Panc1 (cell line): Measurements from ENCODE around the gene NTF4. TPM values are rescaled to one million over a fixed set of nuclear protein-coding genes. Genes with fewer than 3 reads are reported as not detected.

Source experiments
- ATAC-seq: fragments of 200-7000 bp; cut with Tn5 transposase; 2 replicates; pipeline ENCODE4 v1.9.1; 2020; ENCODE audit warnings: mild to moderate bottlenecking, moderate library complexity
- BruUV-seq: library from RNA; stranded (reverse); fragments of 400-500 nt; replicated peaks from 2 replicates; lab custom pipeline; 2021; lab: Mats Ljungman, UMichigan
- CTCF ChIA-PET: fragments of 300-600 bp; sonication (Branson Sonifier 250); formaldehyde crosslinking; loops from one replicate; lab custom pipeline; 2022; ENCODE audit warnings: antibody characterized with exemption; lab: Charles Lee
- POLR2A ChIA-PET: fragments of 300-600 bp; sonication (Branson Sonifier 250); formaldehyde crosslinking; loops from one replicate; lab custom pipeline; 2022; ENCODE audit warnings: antibody characterized with exemption; lab: Charles Lee
- DNase-seq: peaks from one replicate; pipeline ENCODE4 v3.0.0-alpha.2; 2010; ENCODE audit warnings: low read depth, low spot score
- H3K27ac ChIP-seq: 2 replicates; pipeline ENCODE4 v1.5.1; 2011; ENCODE audit warnings: mild to moderate bottlenecking, low read length, inconsistent platforms
- H3K27me3 ChIP-seq: fragments of 200-500 bp; sonication (Bioruptor generic); 2 replicates; pipeline ENCODE4 v1.6.0; 2014; ENCODE audit warnings: low read length, inconsistent platforms; ENCODE audit not compliant: control insufficient read depth, insufficient read depth
- H3K36me3 ChIP-seq: fragments of 200-500 bp; sonication (Bioruptor generic); 2 replicates; pipeline ENCODE4 v1.5.1; 2014; ENCODE audit warnings: inconsistent platforms, mild to moderate bottlenecking, low read length, moderate library complexity; ENCODE audit not compliant: control insufficient read depth, insufficient read depth
- H3K4me1 ChIP-seq: 2 replicates; pipeline ENCODE4 v1.5.1; 2011; ENCODE audit warnings: inconsistent platforms, mild to moderate bottlenecking, low read length, moderate library complexity; ENCODE audit not compliant: control insufficient read depth, insufficient read depth
- H3K4me3 ChIP-seq, 2 experiments: 2 replicates each; pipeline ENCODE4 v1.5.1; 2011 to 2012; ENCODE audit warnings: low read depth in 2 of 2, low read length in 2 of 2, mild to moderate bottlenecking in 2 of 2, inconsistent platforms in 1 of 2, moderate library complexity in 1 of 2
- H3K9me3 ChIP-seq: fragments of 200-500 bp; sonication (Bioruptor generic); 2 replicates; pipeline ENCODE4 v1.5.1; 2014; ENCODE audit warnings: low read depth, mild to moderate bottlenecking, inconsistent platforms, low read length, moderate library complexity; ENCODE audit not compliant: control insufficient read depth, insufficient read depth
- CTCF ChIP-seq: fragments of 450-650 bp; IDR thresholded peaks from 2 replicates; pipeline ENCODE4 v1.5.1; 2017; ENCODE audit warnings: mild to moderate bottlenecking
- POLR2AphosphoS5 ChIP-seq: IDR thresholded peaks from 2 replicates; pipeline ENCODE4 v1.6.1; 2012; ENCODE audit warnings: mild to moderate bottlenecking, low read depth, low read length, moderate library complexity
- REST ChIP-seq, 2 experiments: IDR thresholded peaks; 2 replicates each; pipeline ENCODE4 v1.6.1; 2011 to 2012; ENCODE audit warnings: low read depth in 2 of 2, control low read depth in 1 of 2, low read length in 1 of 2, mild to moderate bottlenecking in 1 of 2, moderate library complexity in 1 of 2; ENCODE audit not compliant: insufficient read depth in 1 of 2
- SIN3A ChIP-seq: IDR thresholded peaks from 2 replicates; pipeline ENCODE4 v1.6.1; 2012; ENCODE audit warnings: low read depth, mild to moderate bottlenecking, low read length, moderate library complexity, borderline replicate concordance; ENCODE audit not compliant: insufficient read depth
- TCF7L2 ChIP-seq: IDR thresholded peaks from 2 replicates; pipeline ENCODE4 v1.6.1; 2011; ENCODE audit warnings: mild to moderate bottlenecking, low read depth, low read length, inconsistent platforms
- in situ Hi-C: cut with HindIII; loops from 2 replicates; pipeline ENCODE4 v1.10.0; 2016; ENCODE audit warnings: low sequenced_read_pairs, low pct_unique_long_range_greater_than_20kb
- intact Hi-C: fragments of 100-400 bp; cut with micrococcal nuclease; formaldehyde crosslinking; loops from one replicate; pipeline ENCODE4 v1.10.0; 2022; ENCODE audit not compliant: unreplicated experiment
- total RNA-seq: library from RNA; stranded (reverse); gene quantifications from one replicate; pipeline ENCODE4 v1.2.1, GENCODE V29; 2021; ENCODE audit not compliant: unreplicated experiment

NTF4 gene
- total RNA-seq, 1 experiment from 2014 or later, result 0.39 TPM

- intact Hi-C loops (no loop called here), in situ Hi-C loops (no loop called here)
- DNase-seq (no peak), ATAC-seq (no peak)
- Histone ChIP-seq H3K4me1 (no peaks in the 10 kb centered on the region; the same call in 1 of the 2 replicates), H3K27ac (no peak overlapping the region), H3K27me3 (no peaks in the 10 kb centered on the region), H3K36me3 (no peaks in the 10 kb centered on the region), H3K9me3 (no peaks in the 10 kb centered on the region), H3K4me3 (no peak overlapping the region)
- POLR2A ChIA-PET, result no interaction called here
- no TSS peak for BruUV-seq
- TF ChIP-seq SIN3A (no peak), TCF7L2 (no peak), REST (IDR thresholded peaks at IDR 0.05; ENCODE audit: insufficient read depth in 1 of 2, low read depth in 2 of 2, low read length in 1 of 2) (no peak), CTCF (no peak), POLR2AphosphoS5 (no peak)
- CTCF ChIA-PET, result no interaction called here
Observed at GRCh38 chr19:49016067-49016839, 48.4 kb downstream of the NTF4 start.

GRCh38 chr19:49014870-49015255 lies 49.8 kb downstream of the NTF4 start:
- Histone ChIP-seq H3K27ac (no peak overlapping the region), H3K27me3 (no peaks in the 10 kb centered on the region), H3K36me3 (no peaks in the 10 kb centered on the region; the same call in 1 of the 2 replicates), H3K4me1 (no peaks in the 10 kb centered on the region), H3K4me3 (no peak overlapping the region), H3K9me3 (no peaks in the 10 kb centered on the region)
- ChIA-PET POLR2A (no interaction called here), CTCF (no interaction called here)
- in situ Hi-C loops, result no loop called here
- DNase-seq (no peak), ATAC-seq (no peak)
- BruUV-seq, result no TSS peak
- intact Hi-C loops, result no loop called here
- TF ChIP-seq POLR2AphosphoS5, result no peak
- no peak for TF ChIP-seq SIN3A
- TF ChIP-seq TCF7L2, result no peak
- no peak for TF ChIP-seq REST (IDR thresholded peaks at IDR 0.05; ENCODE audit: insufficient read depth in 1 of 2, low read depth in 2 of 2, low read length in 1 of 2)
